ENCODE measurements around the gene MED9.

The MED9 gene

DNA sequence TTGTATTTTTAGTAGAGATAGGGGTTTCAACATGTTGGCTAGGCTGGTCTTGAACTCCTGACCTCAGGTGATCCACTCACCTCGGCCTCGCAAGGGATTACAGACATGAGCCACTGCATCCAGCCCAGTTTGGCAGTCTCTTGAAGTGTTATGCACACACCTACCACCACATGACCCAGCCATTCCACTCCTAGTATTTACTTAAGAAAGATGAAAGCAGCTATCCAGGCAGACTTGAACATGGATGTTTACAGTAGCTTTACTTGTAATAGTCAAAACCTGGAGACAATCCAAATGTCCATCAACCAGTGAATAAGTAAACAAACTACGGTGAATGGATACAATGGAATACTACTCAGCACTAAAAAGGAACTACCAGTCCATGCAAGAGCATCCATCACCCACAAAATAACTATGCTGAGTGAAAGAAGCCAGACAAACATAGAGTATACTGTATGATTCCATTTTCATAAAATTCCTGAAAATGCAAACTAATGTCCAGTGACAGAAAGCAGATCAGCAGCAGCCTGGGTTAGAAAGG, 57.2 kb downstream of the MED9 start:
- TF ChIP-seq, protein P1, sequence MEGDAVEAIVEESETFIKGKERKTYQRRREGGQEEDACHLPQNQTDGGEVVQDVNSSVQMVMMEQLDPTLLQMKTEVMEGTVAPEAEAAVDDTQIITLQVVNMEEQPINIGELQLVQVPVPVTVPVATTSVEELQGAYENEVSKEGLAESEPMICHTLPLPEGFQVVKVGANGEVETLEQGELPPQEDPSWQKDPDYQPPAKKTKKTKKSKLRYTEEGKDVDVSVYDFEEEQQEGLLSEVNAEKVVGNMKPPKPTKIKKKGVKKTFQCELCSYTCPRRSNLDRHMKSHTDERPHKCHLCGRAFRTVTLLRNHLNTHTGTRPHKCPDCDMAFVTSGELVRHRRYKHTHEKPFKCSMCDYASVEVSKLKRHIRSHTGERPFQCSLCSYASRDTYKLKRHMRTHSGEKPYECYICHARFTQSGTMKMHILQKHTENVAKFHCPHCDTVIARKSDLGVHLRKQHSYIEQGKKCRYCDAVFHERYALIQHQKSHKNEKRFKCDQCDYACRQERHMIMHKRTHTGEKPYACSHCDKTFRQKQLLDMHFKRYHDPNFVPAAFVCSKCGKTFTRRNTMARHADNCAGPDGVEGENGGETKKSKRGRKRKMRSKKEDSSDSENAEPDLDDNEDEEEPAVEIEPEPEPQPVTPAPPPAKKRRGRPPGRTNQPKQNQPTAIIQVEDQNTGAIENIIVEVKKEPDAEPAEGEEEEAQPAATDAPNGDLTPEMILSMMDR (IDR thresholded peaks at IDR 0.05; ENCODE audit: low read depth, low read length, poor library complexity, severe bottlenecking) = no peak
- TF ChIP-seq EZH2phosphoT487 (IDR thresholded peaks at IDR 0.05; ENCODE audit: borderline replicate concordance, low read length) = no peak

DNA sequence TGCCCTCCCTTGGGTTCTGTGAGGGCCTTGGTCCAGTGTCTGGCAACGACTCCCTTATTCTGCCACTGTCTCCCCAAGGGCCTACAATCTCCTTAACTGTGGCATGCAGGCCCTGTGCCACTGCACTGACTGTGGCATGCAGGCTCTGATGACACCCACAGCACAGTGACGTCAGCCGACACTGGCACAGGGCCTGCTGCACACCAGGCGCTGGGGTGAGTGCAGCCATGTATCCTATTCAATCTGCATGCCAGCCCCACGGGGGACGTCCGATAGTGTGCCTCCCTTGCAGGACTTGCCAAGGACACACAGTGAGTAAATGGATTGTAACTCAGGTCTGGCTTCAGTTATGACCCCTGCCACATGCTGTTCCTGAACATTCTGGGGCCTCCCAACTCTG, 59.2 kb downstream of the MED9 start:
- Histone ChIP-seq H3K4me1 (ENCODE audit: control insufficient read depth, low read length) (no peaks in the 10 kb centered on the region), H3K9me2 (replicated peaks; ENCODE audit: control insufficient read depth, low read length) (no peaks in the 10 kb centered on the region), H3K36me3 (ENCODE audit: control insufficient read depth, low read length) (no peaks in the 10 kb centered on the region), H3K9me3 (ENCODE audit: control insufficient read depth, insufficient read depth, low read length) (no peaks in the 10 kb centered on the region), H3F3A (ENCODE audit: control insufficient read depth, insufficient read depth) (no peaks in the 10 kb centered on the region), H3K27me3 (ENCODE audit: control insufficient read depth, low read length) (no peaks in the 10 kb centered on the region), H3K79me2 (ENCODE audit: control insufficient read depth, low read length) (no peaks in the 10 kb centered on the region), H3K4me3 (ENCODE audit: low read length) (no peak overlapping the region), H3K4me2 (ENCODE audit: low read length) (no peak overlapping the region), H4K20me1 (ENCODE audit: control insufficient read depth, insufficient read depth, low read depth, low read length) (no peaks in the 10 kb centered on the region; the same call in 1 of the 2 replicates), H3K27ac (ENCODE audit: low read depth, low read length) (no peak overlapping the region)
- TF ChIP-seq, protein P1 (IDR thresholded peaks at IDR 0.05; ENCODE audit: low read depth, low read length, poor library complexity, severe bottlenecking) = no peak
- TF ChIP-seq EZH2phosphoT487 (IDR thresholded peaks at IDR 0.05; ENCODE audit: borderline replicate concordance, low read length) = no peak

More for the DNA sequence above, 57.2 kb downstream of the MED9 start:
- Histone ChIP-seq H3K36me3 (ENCODE audit: control insufficient read depth, low read length) (no peaks in the 10 kb centered on the region), H3K4me3 (ENCODE audit: low read length) (no peak overlapping the region), H3K4me2 (ENCODE audit: low read length) (no peak overlapping the region), H3K27ac (ENCODE audit: low read depth, low read length) (no peak overlapping the region), H4K20me1 (ENCODE audit: control insufficient read depth, insufficient read depth, low read depth, low read length) (no peaks in the 10 kb centered on the region; the same call in 1 of the 2 replicates), H3F3A (ENCODE audit: control insufficient read depth, insufficient read depth) (no peaks in the 10 kb centered on the region), H3K4me1 (ENCODE audit: control insufficient read depth, low read length) (no peaks in the 10 kb centered on the region), H3K79me2 (ENCODE audit: control insufficient read depth, low read length) (no peaks in the 10 kb centered on the region), H3K27me3 (ENCODE audit: control insufficient read depth, low read length) (no peaks in the 10 kb centered on the region), H3K9me3 (ENCODE audit: control insufficient read depth, insufficient read depth, low read length) (no peaks in the 10 kb centered on the region), H3K9me2 (replicated peaks; ENCODE audit: control insufficient read depth, low read length) (no peaks in the 10 kb centered on the region)

DNA sequence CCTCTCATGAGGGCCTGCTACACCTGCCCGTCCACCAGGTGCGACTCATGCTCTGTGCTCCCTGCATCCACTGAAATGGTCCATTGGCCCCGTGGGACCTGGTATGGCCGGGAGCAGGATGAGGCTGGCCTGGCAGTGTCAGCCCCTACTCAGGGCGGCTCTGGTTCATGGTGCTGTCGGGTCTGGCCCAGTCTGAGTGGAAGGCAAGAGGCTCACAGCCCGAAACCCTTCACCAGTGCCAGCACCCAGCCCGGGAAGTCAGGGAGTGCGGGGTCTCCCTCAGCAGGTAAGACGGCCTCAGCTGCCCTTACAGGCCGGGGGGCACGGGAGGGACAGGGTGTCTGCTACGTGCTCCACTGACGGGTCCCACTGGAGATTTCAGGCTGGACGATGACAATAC, 59.9 kb downstream of the MED9 start:
- no peaks in the 10 kb centered on the region for H3K79me2 ChIP-seq (ENCODE audit: control insufficient read depth, low read length)
- no peaks in the 10 kb centered on the region for H3K9me2 ChIP-seq (replicated peaks; ENCODE audit: control insufficient read depth, low read length)
- no peaks in the 10 kb centered on the region for H3K36me3 ChIP-seq (ENCODE audit: control insufficient read depth, low read length)
- no peaks in the 10 kb centered on the region for H3K4me1 ChIP-seq (ENCODE audit: control insufficient read depth, low read length)
- no peaks in the 10 kb centered on the region; the same call in 1 of the 2 replicates for H4K20me1 ChIP-seq (ENCODE audit: control insufficient read depth, insufficient read depth, low read depth, low read length)
- H3K9me3 ChIP-seq (ENCODE audit: control insufficient read depth, insufficient read depth, low read length) = no peaks in the 10 kb centered on the region
- H3K27me3 ChIP-seq (ENCODE audit: control insufficient read depth, low read length) = no peaks in the 10 kb centered on the region
- H3K27ac ChIP-seq (ENCODE audit: low read depth, low read length) = no peak overlapping the region
- H3K4me3 ChIP-seq (ENCODE audit: low read length) = no peak overlapping the region
- H3F3A ChIP-seq (ENCODE audit: control insufficient read depth, insufficient read depth) = no peaks in the 10 kb centered on the region
- no peak overlapping the region for H3K4me2 ChIP-seq (ENCODE audit: low read length)
- TF ChIP-seq, protein P1 (IDR thresholded peaks at IDR 0.05; ENCODE audit: low read depth, low read length, poor library complexity, severe bottlenecking) = no peak
